Epithelial cell of prostate (primary cell): ENCODE measurements around the gene SZT2.
"Not testable (repeated sequence)": the region's sequence is repeated elsewhere in the genome, so short reads cannot be mapped to it uniquely, and the experiment has no call there.

Experiments
- DNase-seq: peaks from one replicate; pipeline ENCODE4 v3.0.0-alpha.2; 2011; ENCODE audit warnings: low read depth, low spot score
- H3K27ac ChIP-seq: fragments of 450-650 bp; 2 replicates; pipeline ENCODE4 v1.5.1; 2017; ENCODE audit warnings: mild to moderate bottlenecking

SZT2 gene

GRCh38 chr1:43448955-43449707, 59.4 kb downstream of the SZT2 start:
- no peak overlapping the region for H3K27ac ChIP-seq
- DNase-seq, result no peak

GRCh38 chr1:43449708-43450069, 60.0 kb downstream of the SZT2 start:
- no peak overlapping the region for H3K27ac ChIP-seq
- DNase-seq, result no peak

DNA sequence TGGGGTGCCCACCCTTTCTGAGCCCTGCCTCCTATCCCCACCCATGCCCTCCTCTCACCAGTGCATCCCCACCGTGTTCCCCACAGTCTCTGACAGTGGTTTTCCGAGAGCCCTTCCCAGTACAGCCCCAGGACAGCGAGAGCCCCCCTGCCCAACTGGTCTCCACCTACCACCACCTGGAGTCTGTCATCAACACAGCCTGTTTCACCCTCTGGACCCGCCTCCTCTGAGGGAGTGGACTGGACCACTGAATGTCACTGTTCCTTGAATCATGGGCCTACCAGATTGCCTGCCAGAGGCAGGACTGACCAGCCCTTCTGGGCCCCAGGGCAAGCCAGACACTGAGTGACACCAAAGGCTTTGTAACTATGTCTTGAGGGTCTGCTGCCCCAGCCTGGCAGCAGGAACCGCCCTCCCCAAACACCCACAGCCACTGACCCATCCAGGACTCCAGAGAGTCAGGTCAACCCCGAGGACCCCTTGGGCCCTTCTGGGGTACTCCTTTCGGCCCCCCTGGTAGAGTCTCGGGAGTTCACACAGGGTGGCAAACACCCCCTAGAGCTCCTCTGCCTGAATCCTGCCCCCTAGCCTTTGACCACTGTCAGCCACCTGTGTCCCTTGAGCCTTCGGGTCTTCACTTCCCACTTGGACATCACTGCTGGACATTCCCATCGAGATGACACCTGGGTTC, 60.7 kb downstream of the SZT2 start:
- DNase-seq, result no peak
- H3K27ac ChIP-seq, result no peak overlapping the region

GRCh38 chr1:43451157-43451591, 61.5 kb downstream of the SZT2 start:
- no peak for DNase-seq
- H3K27ac ChIP-seq, result no peak overlapping the region

DNA sequence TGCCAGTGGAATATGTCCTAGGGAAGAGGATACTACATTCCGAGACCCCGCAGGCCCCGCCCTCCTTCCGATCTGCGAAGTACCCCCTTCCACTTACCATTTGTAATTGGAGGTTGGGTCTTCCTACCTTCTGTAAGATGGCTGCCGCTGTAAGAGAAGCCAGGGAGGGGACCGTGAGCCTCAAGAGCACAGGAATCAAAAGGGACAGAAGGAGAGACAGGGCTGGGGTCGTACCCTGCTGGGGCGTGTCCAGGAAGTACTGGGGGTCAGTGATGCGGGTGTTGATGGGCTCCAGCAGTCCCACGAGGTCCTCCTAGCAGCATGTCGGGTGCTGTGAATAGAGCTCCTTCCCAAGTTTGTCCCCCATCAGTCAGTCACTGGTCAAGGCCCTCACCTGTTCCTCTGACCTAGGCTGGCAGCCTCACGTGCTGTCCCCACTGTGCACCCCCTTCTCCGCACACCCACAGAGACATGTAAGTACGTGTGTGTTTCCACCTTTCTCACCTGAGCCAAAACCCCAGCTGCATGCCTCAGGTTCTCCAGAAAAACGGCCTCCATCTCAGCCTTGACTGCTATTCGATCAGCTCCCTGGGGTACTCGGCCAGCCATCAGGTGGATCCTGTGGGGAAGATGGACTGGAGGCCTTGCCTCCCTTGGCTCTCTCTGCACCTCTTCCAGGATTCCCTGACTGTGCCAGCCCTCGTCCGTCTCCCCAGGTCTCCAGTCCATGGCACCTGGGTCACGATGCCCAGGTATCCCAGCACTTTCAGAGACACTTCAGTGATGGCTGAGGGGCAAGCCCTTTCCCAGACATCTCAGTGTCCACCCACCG, 62.2 kb downstream of the SZT2 start:
- H3K27ac ChIP-seq, result no peak overlapping the region

DNA sequence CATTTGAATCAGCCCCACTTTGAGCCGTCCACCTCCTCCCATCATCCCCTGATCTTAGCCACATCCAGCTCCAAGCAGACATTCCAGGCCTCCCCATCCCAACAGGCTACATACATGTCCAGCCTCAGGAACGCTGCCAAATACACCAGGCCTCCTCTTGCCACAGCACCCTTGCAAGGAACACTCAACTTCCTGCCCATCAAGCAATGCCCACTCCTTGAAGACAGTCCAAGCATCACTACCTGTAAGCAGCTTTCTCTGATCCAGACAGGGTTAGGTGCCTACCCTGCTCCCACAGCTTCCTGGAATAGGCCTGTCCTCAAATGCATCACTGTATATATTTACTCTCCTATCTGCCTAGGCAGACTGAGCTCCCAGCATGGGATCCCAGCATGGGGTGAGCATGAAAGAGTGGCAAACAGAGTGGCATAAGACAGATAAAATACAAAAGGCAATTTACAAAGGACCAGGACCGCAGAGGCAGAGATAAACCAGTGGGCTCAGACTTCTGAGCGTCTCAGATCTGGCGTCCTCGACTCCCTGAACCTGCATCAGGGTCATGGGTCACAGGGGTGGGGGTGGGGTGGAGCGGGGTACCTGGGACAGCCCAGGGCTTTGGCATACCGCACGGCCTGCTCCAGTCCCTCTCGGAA, 63.2 kb downstream of the SZT2 start:
- H3K27ac ChIP-seq, result peak overlapping the region; percentile 85
- no peak for DNase-seq

More for the DNA sequence above, 62.2 kb downstream of the SZT2 start:
- DNase-seq, result no peak

DNA sequence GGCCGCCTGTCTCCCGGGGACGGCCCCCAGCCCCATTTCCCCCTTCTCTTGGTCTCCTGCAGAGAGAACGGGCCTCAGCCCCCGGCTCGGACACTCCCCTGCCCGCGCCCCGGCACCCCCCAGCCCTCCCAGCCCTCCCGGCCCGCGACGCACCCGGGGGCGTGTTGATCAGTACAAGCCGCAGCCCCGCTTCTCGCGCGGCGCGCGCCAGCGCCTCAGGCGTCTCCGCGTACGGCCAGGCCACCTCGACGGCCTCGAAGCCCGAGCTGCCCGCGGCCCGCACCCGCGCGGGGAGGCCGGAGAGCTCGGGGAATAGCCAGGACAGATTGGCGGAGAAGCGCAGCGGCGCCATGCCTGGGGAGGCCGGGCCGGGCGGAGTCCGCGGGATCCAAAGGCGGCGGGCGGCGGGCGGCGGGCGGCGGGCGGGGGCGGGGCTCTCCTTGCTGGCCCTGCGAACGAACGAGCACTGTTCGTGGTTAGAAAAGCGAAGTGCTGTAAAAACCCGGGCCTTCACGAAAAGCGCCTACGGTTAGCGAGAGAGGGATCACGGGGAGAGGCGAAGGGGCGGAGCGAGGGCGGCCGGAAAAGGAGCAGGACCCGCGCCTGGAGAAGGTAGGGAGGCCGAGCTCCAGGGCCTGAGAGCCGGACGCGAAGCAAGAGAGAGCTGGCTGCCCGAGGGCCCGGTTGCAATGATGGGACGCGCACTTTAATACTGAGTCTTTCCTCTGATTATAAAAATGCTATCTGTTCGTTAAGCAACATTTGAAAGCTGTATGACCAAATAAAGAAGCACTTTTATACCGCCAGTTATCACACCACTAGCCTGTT, 64.0 kb downstream of the SZT2 start, which contains the start of gene HYI:
Gene HYI, minus strand, starts transcription at position 490 of the 828 bp plus-strand sequence. Its CDS starts 138 bp downstream, at position 352.
- DNase-seq, result no peak
- peak within 1 kb of the TSS; percentile 85 for H3K27ac ChIP-seq

DNA sequence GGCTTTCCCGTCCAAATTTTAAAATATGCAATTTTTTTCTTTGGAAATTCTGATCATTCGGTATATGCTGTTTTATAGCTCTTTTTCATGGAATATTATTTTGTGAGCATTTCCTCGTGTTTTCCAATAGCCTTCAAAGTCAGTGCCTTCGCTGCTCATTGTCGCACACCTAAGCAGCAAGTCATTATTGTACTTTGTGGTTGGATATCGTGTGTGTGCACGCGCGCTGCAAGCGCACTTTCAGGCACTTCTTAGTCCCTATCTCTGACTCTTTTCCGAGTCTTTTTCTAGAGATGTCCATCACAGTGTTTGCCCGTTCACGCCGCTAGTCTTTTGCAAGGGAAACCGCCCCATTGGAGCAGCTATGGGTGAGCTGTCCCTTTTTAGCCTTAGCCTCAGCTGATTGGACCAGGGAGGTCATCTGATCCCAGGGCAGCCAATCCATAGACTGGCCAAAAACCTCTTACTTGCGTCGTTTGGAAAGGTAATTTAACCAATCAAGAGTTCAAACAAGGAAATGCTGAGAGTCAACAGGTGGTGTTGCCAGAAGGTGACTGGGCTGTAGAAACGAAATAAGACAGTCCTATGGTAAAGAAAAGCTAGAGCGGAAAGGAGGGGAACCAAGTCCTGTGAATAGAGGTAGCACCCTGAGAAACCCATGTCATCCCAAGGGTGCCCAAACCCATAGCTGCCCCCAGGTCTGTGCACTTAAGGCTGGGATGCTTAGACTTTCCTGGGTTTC, 64.7 kb downstream of the SZT2 start:
- DNase-seq, result peak; percentile 62
- peak overlapping the region; percentile 85 for H3K27ac ChIP-seq

DNA sequence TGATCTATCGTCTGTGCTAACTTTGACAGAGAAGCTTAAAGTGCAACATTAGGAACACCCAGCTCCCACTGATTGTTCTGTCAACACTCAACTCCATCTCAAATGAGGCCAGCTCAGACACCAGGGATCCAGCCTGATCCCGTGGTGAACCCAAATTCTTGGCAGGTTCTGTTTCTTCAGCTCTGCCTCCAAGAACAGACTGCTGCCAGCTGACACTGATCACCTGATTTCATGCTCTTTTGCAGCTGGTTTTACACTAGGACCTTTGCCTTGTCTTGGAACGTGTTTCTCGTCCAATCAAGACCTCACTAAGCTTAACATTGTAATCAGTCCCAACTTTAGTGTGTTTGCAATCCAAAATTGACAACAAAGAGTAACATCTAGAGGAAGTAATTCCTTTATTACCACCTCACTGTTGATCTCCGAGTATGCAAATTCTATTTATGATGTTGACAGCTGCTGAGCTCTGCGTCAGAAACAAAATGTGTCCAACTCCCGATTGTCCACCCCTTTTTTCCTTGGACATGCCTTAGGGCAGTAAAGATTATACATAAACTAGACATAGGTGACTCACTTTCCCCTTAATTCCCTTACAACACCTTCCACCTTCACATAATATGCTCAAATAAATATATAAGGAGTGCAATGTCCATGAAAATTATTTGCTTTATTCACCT, 65.7 kb downstream of the SZT2 start:
- peak overlapping the region; percentile 85 for H3K27ac ChIP-seq

DNA sequence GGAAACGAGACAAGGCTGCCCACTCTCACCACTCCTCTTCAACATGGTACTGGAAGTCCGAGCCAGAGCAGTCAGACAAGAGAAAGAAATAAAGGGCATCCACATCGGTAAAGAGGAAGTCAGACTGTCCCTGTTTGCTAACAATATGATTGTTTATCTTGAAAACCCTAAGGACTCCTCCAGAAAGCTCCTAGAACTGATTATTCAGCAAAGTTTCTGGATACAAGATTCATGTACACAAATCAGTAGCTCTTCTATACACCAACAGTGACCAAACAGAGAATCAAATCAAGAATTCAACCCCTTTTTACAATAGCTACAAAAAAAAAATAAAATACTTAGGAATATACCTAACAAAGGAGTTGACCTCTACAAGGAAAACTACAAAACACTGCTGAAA, 68.7 kb downstream of the SZT2 start:
- not testable (repeated sequence) for H3K27ac ChIP-seq, DNase-seq

More for the DNA sequence above, 65.7 kb downstream of the SZT2 start:
- DNase-seq, result no peak

- no peak overlapping the region for H3K27ac ChIP-seq
- no peak for DNase-seq
These were observed 71.4 kb downstream of the SZT2 start for GRCh38 chr1:43460988-43461693.

DNA sequence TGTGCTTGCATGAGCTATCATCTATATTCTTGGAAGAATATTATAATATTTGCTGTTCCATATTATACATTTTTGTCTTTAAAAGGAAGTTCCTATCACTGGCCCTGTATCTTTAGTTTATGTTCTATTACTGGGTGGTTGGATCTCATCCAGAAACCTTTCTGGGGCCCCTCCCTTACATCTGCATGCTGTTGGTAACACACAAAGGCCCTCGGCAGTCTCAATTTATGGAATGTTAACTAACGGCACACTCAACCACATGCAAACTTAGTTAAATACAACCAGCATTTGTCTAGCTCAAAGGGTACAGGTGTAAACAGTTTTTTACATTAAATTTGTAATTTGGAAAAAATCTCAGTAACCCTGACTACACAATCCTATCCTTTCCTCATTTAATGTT, 73.8 kb downstream of the SZT2 start:
- DNase-seq, result no peak
- H3K27ac ChIP-seq, result no peak overlapping the region

- no peak overlapping the region for H3K27ac ChIP-seq
- no peak for DNase-seq
These were observed 75.2 kb downstream of the SZT2 start for GRCh38 chr1:43464681-43465504.

DNA sequence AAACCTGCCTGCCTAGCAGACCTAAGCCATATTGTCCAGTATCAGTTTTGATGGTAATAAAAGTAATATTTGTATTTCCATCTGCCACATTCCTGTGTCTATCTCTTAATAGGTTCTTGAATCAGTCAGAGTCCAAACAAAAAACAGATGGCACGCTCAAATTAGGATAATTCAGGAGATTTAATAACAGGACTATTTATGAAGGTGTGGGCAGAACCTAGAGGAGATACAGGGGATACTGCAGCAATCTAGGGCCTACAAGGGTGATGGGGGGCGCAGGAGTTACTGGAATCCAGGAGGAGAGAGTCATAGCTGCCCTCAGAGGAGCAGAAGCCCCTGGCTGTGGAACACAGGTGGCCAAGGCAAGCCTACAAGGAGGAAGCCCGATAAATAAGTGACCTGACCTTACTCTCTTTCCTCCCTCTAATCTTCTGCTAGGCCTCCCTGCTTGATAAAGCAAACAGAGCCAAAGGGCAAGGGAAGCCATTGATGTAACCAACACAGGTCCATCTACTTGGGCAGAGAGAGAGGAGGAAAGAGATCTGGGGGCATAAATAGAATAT, 75.9 kb downstream of the SZT2 start:
- H3K27ac ChIP-seq, result no peak overlapping the region
- DNase-seq, result no peak

- no peak for DNase-seq
- no peak overlapping the region for H3K27ac ChIP-seq
These were observed 76.7 kb downstream of the SZT2 start for GRCh38 chr1:43466403-43466802.

- DNase-seq, result no peak
- H3K27ac ChIP-seq, result no peak overlapping the region
These were observed 78.7 kb downstream of the SZT2 start for GRCh38 chr1:43468414-43468813.
